ENCODE results near the gene IL10RA. TPM values are rescaled to one million over a fixed set of nuclear protein-coding genes. Genes with fewer than 3 reads are reported as not detected.

IL10RA gene
- total RNA-seq, 1 experiment from 2014 or later, result 1.7 TPM

GRCh38 chr11:117950993-117951961, 34.9 kb upstream of the IL10RA start (continued):
- TF ChIP-seq YY1 (IDR thresholded peaks at IDR 0.05; ENCODE audit: extremely low read depth, insufficient replicate concordance, low read depth, low read length), result no peak

- BruUV-seq (replicated peaks), result no TSS peak
These were observed 33.0 kb upstream of the IL10RA start for GRCh38 chr11:117953024-117953671.

More at GRCh38 chr11:117953024-117953671, 33.0 kb upstream of the IL10RA start:
- H3K9me3 ChIP-seq (ENCODE audit: control insufficient read depth in 1 of 2, insufficient read depth in 1 of 2, low read depth in 1 of 2, low read length in 2 of 2), result 0 out of 4 replicates have a peak, but pooled peaks cover 0 to 3% of the 10 kb centered on the region in 2 experiments
- no peaks in the 10 kb centered on the region for H3K9me2 ChIP-seq (ENCODE audit: insufficient read depth)
- H3K27ac ChIP-seq (ENCODE audit: low read depth, low read length), result no peak overlapping the region
- CTCF ChIA-PET, result interaction anchor here (1.8 kb wide), 1 partner anchor 100 kb away, joined by 6 read pairs; no protein-coding TSS in a partner anchor
- DNase-seq (ENCODE audit: low read depth, low spot score), result no peak
- no peaks in the 10 kb centered on the region for H3K79me2 ChIP-seq (ENCODE audit: insufficient read depth, low read length)
- H4K20me1 ChIP-seq (ENCODE audit: insufficient read depth), result no peaks in the 10 kb centered on the region
- H3K27me3 ChIP-seq (ENCODE audit: insufficient read depth, low read length), result no peaks in the 10 kb centered on the region
- RAD21 ChIA-PET (ENCODE audit: low non-redundant PET in 1 of 2, low total read pairs in 2 of 2, uncharacterized antibody in 2 of 2, unreplicated experiment in 2 of 2), result no interaction called here
- H3K9ac ChIP-seq (ENCODE audit: low read length), result no peak overlapping the region
- H3K4me3 ChIP-seq (replicated peaks in 1 of 2; ENCODE audit: low read depth in 1 of 2, low read length in 2 of 2), result no peak overlapping the region
- TF ChIP-seq CEBPB (IDR thresholded peaks at IDR 0.05; ENCODE audit: low read depth), result no peak
- no peak for TF ChIP-seq ZFX (IDR thresholded peaks at IDR 0.05)
- TF ChIP-seq EGR1 (IDR thresholded peaks at IDR 0.05; ENCODE audit: low read depth), result no peak
- TF ChIP-seq REST (IDR thresholded peaks at IDR 0.05; ENCODE audit: low read depth), result no peak
- no peak for TF ChIP-seq YY1 (IDR thresholded peaks at IDR 0.05; ENCODE audit: extremely low read depth, insufficient replicate concordance, low read depth, low read length)
- no peak for TF ChIP-seq JUND (IDR thresholded peaks at IDR 0.05)
- TF ChIP-seq ELF1 (IDR thresholded peaks at IDR 0.05; ENCODE audit: borderline replicate concordance, low read depth), result no peak
- no peak for TF ChIP-seq RAD21 (IDR thresholded peaks at IDR 0.05; ENCODE audit: low read depth)
- no peak for TF ChIP-seq SIN3A (IDR thresholded peaks at IDR 0.05; ENCODE audit: low read depth)
- no peak for TF ChIP-seq CBX3 (IDR thresholded peaks at IDR 0.05; ENCODE audit: low read depth)
- TF ChIP-seq ATF3 (IDR thresholded peaks at IDR 0.05), result no peak
- POLR2A ChIA-PET, result no interaction called here
- ATAC-seq, result no peak
- H3K4me2 ChIP-seq (ENCODE audit: low read length), result no peak overlapping the region
- no peaks in the 10 kb centered on the region for H3K36me3 ChIP-seq (ENCODE audit: control insufficient read depth in 1 of 2, insufficient read depth in 2 of 2, low read length in 2 of 2)
- intact Hi-C loops (cut with micrococcal nuclease), result no loop called here
- H3K4me1 ChIP-seq (ENCODE audit: control insufficient read depth in 1 of 2, insufficient read depth in 2 of 2, low read length in 2 of 2), result no peaks in the 10 kb centered on the region
- no peak overlapping the region for H2AFZ ChIP-seq (ENCODE audit: low read depth, low read length, poor library complexity, severe bottlenecking)

All from HCT116 (cell line).